Endothelial cell of umbilical vein (primary cell): ENCODE measurements around the gene ZC3H18.

Source experiments
- EZH2 ChIP-seq: IDR thresholded peaks from 2 replicates; pipeline ENCODE4 v1.6.1; 2012; ENCODE audit warnings: borderline replicate concordance, low read depth, mild to moderate bottlenecking, moderate library complexity, low read length, inconsistent platforms; ENCODE audit not compliant: severe bottlenecking
- FOS ChIP-seq: IDR thresholded peaks from 2 replicates; pipeline ENCODE4 v1.6.1; 2011; ENCODE audit warnings: mild to moderate bottlenecking, low read length, moderate library complexity, borderline replicate concordance; ENCODE audit not compliant: insufficient read depth
- GATA2 ChIP-seq: IDR thresholded peaks from 2 replicates; pipeline ENCODE4 v1.7.0; 2011; ENCODE audit warnings: low read depth, mild to moderate bottlenecking, moderate library complexity, mixed read lengths, low read length; ENCODE audit not compliant: insufficient read length, insufficient read depth
- JUN ChIP-seq: IDR thresholded peaks from 2 replicates; pipeline ENCODE4 v1.6.1; 2011; ENCODE audit warnings: borderline replicate concordance, low read depth; ENCODE audit not compliant: insufficient read length, insufficient read depth
- MAX ChIP-seq: IDR thresholded peaks from 2 replicates; pipeline ENCODE4 v1.6.1; 2011; ENCODE audit not compliant: insufficient read depth, insufficient read length
- MYC ChIP-seq: IDR thresholded peaks from one replicate; pipeline ENCODE4 v1.6.1; 2011; ENCODE audit warnings: mild to moderate bottlenecking, low read depth, low read length
- POLR2A ChIP-seq: IDR thresholded peaks from 2 replicates; pipeline ENCODE4 v1.6.1; 2012; ENCODE audit warnings: low read depth, mild to moderate bottlenecking, control low read depth, low read length
- POLR2AphosphoS5 ChIP-seq: IDR thresholded peaks from 2 replicates; pipeline ENCODE4 v1.6.1; 2012; ENCODE audit warnings: low read depth, mild to moderate bottlenecking, control low read depth, low read length, moderate library complexity; ENCODE audit not compliant: insufficient read depth
- TF ChIP-seq, protein P1 (sequence below), 2 donors: IDR thresholded peaks; 1 replicate in 1 of 2; 2 replicates in 1 of 2; pipeline ENCODE4 v1.5.1; 2011; ENCODE audit warnings: low read length in 2 of 2, mild to moderate bottlenecking in 2 of 2, moderate library complexity in 2 of 2, control low read depth in 1 of 2, inconsistent platforms in 1 of 2, low read depth in 1 of 2; ENCODE audit not compliant: insufficient read depth in 1 of 2; ENCODE audit errors: extremely low read depth in 1 of 2

- TF ChIP-seq, protein P1, sequence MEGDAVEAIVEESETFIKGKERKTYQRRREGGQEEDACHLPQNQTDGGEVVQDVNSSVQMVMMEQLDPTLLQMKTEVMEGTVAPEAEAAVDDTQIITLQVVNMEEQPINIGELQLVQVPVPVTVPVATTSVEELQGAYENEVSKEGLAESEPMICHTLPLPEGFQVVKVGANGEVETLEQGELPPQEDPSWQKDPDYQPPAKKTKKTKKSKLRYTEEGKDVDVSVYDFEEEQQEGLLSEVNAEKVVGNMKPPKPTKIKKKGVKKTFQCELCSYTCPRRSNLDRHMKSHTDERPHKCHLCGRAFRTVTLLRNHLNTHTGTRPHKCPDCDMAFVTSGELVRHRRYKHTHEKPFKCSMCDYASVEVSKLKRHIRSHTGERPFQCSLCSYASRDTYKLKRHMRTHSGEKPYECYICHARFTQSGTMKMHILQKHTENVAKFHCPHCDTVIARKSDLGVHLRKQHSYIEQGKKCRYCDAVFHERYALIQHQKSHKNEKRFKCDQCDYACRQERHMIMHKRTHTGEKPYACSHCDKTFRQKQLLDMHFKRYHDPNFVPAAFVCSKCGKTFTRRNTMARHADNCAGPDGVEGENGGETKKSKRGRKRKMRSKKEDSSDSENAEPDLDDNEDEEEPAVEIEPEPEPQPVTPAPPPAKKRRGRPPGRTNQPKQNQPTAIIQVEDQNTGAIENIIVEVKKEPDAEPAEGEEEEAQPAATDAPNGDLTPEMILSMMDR (IDR thresholded peaks at IDR 0.05; ENCODE audit: extremely low read depth in 1 of 2, insufficient read depth in 1 of 2, low read depth in 1 of 2, low read length in 2 of 2): no peak
- TF ChIP-seq MAX: no peak
- TF ChIP-seq EZH2: no peak
- no peak for TF ChIP-seq POLR2A
- TF ChIP-seq JUN: no peak
- TF ChIP-seq POLR2AphosphoS5: no peak
- TF ChIP-seq MYC: no peak
- no peak for TF ChIP-seq GATA2
- TF ChIP-seq FOS: no peak
Observed at GRCh38 chr16:88655053-88655732, 85.0 kb downstream of the ZC3H18 start.
